ENCODE data around the gene SLC6A13. TPM values are rescaled to one million over a fixed set of nuclear protein-coding genes. Genes with fewer than 3 reads are reported as not detected.

Gene SLC6A13
- total RNA-seq, 1 experiment from 2014 or later = not detected

DNA sequence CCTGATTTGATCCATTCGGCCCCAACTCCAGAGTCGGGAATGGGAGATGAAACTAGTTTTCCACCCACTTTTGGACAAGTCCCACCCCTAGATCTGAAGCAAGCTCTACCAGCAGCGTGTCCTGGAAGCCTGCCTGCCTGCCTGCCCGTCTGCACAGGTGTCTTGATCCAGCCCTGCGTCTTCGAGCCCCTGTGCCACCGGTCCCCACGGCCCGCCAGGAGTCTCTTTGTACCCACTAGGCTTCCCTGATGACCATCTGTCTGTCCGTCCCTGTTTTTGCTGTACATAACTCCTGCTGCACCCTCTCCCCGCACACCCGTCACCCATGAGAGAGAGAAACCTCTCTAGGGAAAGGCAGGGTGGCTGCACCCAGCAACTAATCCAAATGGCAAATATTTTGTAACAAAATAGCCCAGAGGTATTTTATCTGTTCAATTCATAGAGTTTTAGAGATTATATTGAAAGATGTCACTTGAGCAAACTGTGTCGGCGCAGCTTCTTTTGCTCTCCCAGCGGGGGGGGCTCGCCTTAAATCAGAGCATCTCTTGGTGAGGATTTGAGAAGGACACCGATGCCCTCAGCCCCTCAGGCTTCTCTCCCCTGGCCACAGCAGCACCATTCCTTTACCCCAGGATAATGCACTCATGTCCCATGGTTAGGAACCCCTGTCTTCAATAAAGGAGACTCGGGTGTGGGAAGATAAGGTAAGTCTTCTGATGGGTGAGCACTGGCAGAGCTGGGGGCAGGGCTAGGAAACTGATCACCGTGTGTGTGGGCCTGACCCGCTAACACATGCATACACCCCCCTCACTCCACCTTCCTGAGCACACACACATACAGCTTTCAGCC lies 84.4 kb downstream of the SLC6A13 start:
- DNase-seq (ENCODE audit: low read depth) = no peak

DNA sequence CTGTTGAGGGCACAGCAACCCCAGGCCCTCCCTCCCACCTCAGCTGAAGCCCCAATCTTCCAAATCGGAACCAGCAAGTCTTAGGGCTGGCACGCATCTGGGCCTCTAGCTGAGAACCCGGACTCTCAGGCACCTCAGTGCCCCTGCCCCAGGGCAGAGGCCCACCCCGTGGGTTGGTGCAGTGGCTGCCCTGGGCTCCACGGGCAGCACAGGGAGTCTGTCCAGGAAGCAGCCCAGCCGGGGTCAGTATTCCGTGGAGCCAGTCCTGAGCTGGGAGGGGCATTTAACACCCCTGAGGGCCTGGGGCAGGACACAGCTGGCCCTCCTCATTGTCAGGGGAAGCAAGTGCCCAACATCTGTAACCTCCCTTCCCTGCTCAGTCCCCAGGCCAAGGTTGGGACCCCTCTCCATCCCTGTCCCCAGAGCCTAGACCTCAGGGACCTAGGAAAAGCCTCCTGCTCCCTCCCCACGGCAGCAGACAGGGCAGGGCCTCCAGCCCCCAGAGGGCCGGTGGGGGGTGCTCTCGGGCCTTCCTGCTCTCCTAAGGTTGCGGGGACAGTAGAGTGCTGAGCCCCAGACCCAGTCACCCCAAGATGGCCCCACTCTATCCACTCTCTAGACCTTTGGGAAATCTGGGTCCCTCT lies 85.2 kb downstream of the SLC6A13 start:
- no peak for DNase-seq (ENCODE audit: low read depth)

DNA sequence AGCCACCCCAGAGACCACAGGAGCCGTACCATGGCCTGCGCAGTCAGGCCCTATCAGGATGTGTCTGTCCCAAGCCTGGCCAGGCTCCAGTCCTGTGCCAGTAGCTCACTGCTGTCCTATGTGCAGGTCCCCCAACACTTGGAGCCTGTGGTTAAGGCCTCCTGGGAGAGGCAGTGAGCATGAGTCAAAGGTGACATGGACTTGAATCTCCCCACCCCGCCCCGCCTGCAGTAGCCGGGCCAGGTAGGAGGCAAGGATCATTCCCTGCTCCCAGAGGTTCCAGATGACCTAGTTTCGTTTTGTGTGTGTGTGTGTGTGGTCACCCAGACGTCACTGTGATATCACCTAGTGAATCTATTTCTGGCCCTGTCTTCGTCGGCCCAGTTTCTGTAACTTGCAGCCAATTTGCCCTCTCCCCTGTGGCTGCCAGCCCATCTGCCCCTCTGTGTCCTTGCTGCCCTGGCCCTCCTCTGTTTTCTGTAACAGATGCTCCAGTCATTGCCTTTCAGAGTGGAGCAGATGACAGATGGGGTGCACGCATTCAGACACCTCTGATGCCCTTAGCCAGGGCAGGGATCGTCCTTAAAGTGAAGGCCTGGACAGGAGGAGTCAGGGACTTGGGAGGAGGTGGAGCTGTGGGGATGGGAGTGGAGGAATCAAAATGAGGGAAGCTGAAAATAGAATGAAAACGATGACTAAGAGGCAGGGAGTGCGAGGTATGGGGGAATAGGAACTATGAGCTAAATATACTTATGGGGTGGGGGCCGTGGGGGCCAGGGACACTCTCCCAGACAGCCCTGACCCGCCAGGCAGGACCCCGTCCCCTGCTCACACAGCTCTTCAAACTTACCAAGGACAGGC lies 86.1 kb downstream of the SLC6A13 start:
- peak; percentile 74 for DNase-seq (ENCODE audit: low read depth)

DNA sequence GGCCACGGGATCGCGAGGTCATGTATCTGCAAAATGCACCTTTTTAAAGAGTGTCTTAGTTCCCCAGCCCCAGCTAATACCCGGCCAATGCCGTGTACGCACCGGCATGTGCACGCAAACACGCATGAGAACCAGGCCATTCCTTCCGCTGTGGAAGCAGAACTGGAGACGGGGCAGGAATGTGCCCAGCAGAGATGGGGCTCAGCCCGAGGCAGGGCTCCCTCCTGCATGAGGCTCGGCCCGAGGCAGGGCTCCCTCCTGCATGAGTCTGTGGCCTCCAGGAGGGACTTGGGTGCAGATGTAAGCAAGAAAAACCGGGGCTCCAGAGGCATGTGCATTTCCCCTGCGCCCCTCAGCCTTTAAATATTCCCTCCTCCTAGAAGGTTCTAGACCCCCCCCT lies 86.9 kb downstream of the SLC6A13 start:
- DNase-seq (ENCODE audit: low read depth) = no peak

DNA sequence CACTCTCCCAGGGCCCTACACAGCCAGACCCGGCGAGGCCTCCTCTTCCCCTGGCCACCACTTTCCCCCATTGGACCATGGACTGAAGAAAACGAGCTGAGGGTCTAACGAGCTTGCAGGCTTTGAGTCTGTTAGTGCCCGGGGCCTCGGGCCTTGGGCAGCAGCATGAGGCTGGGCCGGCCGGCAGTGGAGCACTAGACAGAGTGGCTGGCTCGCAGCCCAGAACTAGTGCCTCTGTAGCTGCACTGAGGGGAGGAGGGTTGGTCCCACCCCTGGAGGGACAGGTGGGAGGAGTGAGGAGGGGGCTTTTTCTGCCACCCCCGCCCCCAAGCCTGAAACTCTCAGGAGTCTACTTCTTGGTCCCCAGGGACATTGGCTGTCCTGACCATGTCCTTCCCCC lies 87.4 kb downstream of the SLC6A13 start:
- no peak for DNase-seq (ENCODE audit: low read depth)

DNA sequence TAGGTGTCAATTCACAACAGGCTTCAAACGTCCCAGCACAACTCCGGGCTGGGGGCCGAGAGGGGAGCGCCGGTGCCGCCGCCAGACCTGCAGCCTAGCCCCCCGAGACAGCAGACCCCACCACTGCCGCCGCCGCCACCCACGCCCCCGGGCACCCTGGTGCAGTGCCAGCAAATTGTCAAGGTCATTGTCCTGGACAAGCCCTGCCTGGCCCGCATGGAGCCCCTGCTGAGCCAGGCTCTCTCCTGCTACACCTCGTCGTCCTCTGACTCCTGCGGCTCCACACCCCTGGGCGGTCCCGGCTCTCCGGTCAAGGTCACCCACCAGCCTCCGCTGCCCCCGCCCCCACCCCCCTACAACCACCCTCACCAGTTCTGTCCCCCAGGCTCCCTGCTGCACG lies 88.0 kb downstream of the SLC6A13 start:
- DNase-seq (ENCODE audit: low read depth) = no peak

DNA sequence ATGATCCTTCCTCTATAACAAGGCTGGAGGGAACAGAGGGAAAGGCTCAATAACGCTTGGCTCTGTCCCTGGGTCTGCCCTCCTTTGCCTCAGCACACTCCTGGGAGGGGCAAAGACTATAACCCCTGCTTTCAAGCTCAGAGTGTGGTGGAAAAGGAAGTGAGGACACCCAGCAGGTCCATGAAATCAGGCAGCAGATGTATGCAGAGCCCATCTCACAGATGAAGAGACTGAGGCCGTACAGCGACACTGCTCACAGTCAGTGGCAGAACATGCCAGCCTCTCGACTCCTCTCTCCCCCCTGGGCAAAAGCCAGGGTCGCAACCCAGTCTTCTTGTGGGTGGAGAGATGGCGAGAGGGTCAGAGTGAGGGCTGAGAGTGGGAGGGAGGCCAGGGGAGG lies 88.5 kb downstream of the SLC6A13 start:
- no peak for DNase-seq (ENCODE audit: low read depth)

DNA sequence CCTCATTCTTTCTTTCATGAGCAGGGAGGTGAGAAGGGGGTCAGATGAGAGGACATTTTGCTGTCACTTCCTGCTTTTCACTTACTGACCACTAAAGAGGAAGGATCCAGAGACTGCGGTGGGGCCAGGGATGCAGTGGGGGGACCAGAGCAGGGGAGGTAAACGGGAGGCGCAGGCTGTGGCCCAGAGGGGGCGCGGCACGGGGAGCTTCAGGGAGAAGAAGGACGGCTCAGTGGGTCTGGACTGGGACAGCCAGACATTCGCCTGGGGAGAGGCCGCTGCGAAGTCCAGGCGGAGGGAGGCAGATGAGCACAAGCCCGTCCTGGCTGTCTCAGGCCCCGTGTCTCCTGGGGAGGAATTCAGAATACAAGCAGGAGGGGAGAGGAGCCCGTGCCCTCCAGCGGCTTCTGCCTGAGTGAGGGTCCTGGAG lies 89.9 kb downstream of the SLC6A13 start:
- no peak for DNase-seq (ENCODE audit: low read depth)

DNA sequence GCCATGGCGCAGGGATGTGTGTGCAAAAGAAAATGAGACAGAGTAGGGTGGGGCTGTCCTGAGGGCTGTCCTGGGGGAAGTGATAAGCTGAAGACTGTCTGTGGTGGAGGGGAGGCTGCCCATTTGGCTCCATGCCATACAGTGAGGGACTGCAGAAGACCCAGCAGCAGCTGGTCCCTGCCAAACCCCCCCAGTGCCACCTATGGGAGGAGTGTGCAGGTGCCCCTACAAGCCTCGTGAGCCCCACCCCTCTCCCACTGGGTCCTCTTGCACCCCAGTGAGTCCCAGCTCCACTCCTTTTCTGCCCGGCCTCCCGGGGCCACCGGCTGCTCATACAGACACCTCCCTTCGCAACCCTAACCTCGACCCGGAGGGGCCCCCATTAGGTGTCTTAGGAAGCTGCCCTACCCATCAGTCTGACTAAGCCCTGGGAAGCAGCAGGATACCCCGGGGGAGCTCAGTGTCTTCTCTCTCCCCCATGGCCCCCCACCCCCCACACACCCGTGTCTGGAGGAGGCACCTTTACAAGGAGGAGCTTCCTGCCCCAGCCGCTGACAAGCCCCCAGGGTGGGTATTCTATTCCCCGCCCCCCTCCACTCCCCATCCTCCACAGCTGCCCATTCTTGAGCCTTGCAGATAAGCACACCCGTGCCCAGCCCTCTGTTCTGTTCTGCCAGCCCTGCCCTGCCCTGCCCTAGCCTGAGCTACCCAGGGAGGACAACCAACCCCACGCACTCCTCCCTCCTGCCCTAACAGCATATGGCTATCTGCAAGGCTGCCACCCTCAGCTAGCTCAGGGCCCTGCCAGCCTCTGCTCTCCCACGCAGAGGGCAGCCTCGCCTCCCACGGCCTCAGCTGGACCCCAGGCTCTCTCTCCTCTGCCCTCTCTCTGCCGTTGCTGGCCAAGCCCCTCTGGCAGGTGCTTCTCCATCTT lies 90.6 kb downstream of the SLC6A13 start:
- no peak for DNase-seq (ENCODE audit: low read depth)

DNA sequence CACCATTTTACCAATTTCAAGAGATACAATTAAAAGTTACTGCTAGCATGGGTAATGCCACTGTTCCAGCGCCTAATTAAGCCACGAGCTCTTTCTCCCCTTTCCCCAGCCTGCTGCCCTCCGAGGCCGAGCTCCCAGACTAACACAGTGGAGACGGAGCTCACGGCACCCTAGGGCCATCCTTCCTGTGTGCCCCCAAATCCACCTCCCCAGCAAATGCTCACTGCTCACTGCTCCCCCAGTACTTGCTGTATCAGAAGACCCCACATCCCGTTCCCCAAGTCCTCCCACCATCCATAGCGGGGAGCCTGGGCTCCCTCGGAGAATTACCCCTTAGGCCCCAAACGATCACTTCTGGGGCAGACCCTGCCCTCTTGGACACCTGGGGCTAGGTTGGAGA lies 91.4 kb downstream of the SLC6A13 start:
- DNase-seq (ENCODE audit: low read depth) = no peak

Other genes starting within 250 kb of the SLC6A13 start
- not detected in 2 replicates for gene IQSEC3, start 196.1 kb downstream of the SLC6A13 start, total RNA-seq (2014; rRNA removed; shearing (Covaris generic))
- gene SLC6A12, start 48.7 kb downstream of the SLC6A13 start, total RNA-seq (2014; rRNA removed; shearing (Covaris generic)) = not detected in 2 replicates
- 33.8 and 40.3 TPM in 2 replicates for gene KDM5A, start 126.5 kb upstream of the SLC6A13 start, total RNA-seq (2014; rRNA removed; shearing (Covaris generic))
- 10.7 and 22.4 TPM in 2 replicates for gene CCDC77, start 138.8 kb upstream of the SLC6A13 start, total RNA-seq (2014; rRNA removed; shearing (Covaris generic))
- 0.05 and 1.8 TPM in 2 replicates for gene B4GALNT3, start 197.1 kb upstream of the SLC6A13 start, total RNA-seq (2014; rRNA removed; shearing (Covaris generic))

Measured in M059J (cell line).